GM12878 (cell line): Measurements from ENCODE around the gene ATP5F1D. TPM values are rescaled to one million over a fixed set of nuclear protein-coding genes. Genes with fewer than 3 reads are reported as not detected.

Experiments used
- ATAC-seq: fragments of 200-7000 bp; cut with Tn5 transposase; 3 replicates; pipeline ENCODE4 v1.9.1; 2020; ENCODE audit warnings: mild to moderate bottlenecking, moderate library complexity
- BruUV-seq: library from RNA; stranded (reverse); fragments of 400-500 nt; replicated peaks from 2 replicates; lab custom pipeline; 2021; lab: Mats Ljungman, UMichigan
- CTCF ChIA-PET: fragments of 300-600 bp; sonication (Branson Sonifier 250); formaldehyde crosslinking; extraction: SDS; loops from one replicate; lab custom pipeline; 2021; ENCODE audit warnings: inconsistent platforms; lab: Yijun Ruan, JAX
- POLR2A ChIA-PET: fragments of 350-600 bp; formaldehyde crosslinking; extraction: SDS; loops from one replicate; lab custom pipeline; 2021; ENCODE audit warnings: inconsistent platforms; lab: Charles Lee
- RAD21 ChIA-PET: fragments of 300-600 bp; sonication (Branson Sonifier 250); formaldehyde crosslinking; loops from one replicate; lab custom pipeline; 2023; ENCODE audit warnings: antibody characterized with exemption; ENCODE audit not compliant: unreplicated experiment; lab: Charles Lee
- SMC1A ChIA-PET: fragments of 300-600 bp; sonication (Branson Sonifier 250); formaldehyde crosslinking; loops from one replicate; lab custom pipeline; 2023; ENCODE audit not compliant: unreplicated experiment, uncharacterized antibody; lab: Charles Lee
- DNase-seq: peaks from one replicate; pipeline ENCODE4 v3.0.0-alpha.2; 2011; ENCODE audit warnings: low read depth, low spot score
- FAIRE-seq: peaks from 3 replicates; lab custom pipeline; 2011; peaks lifted over from hg19 to GRCh38; lab: Jason Lieb, UNC
- H2AFZ ChIP-seq: 2 replicates; pipeline ENCODE4 v1.6.0; 2011; ENCODE audit warnings: low read depth, low read length, control low read depth; ENCODE audit not compliant: control insufficient read depth
- H3K27ac ChIP-seq: 2 replicates; pipeline ENCODE4 v1.5.1; 2011; ENCODE audit warnings: control low read depth; ENCODE audit not compliant: control insufficient read depth, insufficient read depth
- H3K27me3 ChIP-seq, 2 experiments: replicated peaks in 1 of 2; 2 replicates each; pipeline versions ENCODE4 v1.6.0 to v1.6.1; 2011; ENCODE audit warnings: low read length in 1 of 2; ENCODE audit not compliant: control insufficient read depth in 2 of 2, insufficient read depth in 2 of 2
- H3K36me3 ChIP-seq, 2 experiments: 2 replicates each; pipeline ENCODE4 v1.5.1; 2011; ENCODE audit warnings: low read length in 1 of 2; ENCODE audit not compliant: control insufficient read depth in 2 of 2, insufficient read depth in 2 of 2
- H3K4me1 ChIP-seq: 2 replicates; pipeline ENCODE4 v1.6.1; 2011; ENCODE audit warnings: mild to moderate bottlenecking, low read length, moderate library complexity, mixed read lengths; ENCODE audit not compliant: control insufficient read depth, insufficient read depth
- H3K4me2 ChIP-seq: 2 replicates; pipeline ENCODE4 v1.6.0; 2011; ENCODE audit warnings: control low read depth; ENCODE audit not compliant: control insufficient read depth, insufficient read depth
- H3K4me3 ChIP-seq: fragments of 200-600 bp; sonication (generic); 2 replicates; pipeline ENCODE4 v1.5.1; 2016
- H3K79me2 ChIP-seq: 2 replicates; pipeline ENCODE4 v1.6.0; 2011; ENCODE audit warnings: low read length; ENCODE audit not compliant: control insufficient read depth, insufficient read depth
- H3K9ac ChIP-seq: 2 replicates; pipeline ENCODE4 v1.8.0; 2011; ENCODE audit warnings: low read length, control low read depth, mixed read lengths; ENCODE audit not compliant: control insufficient read depth, insufficient read depth
- H3K9me3 ChIP-seq: replicated peaks from 3 replicates; pipeline ENCODE4 v1.5.1; 2011; ENCODE audit warnings: mild to moderate bottlenecking, low read length; ENCODE audit not compliant: control insufficient read depth, insufficient read depth
- H4K20me1 ChIP-seq: 2 replicates; pipeline ENCODE4 v1.6.0; 2011; ENCODE audit not compliant: control insufficient read depth, insufficient read depth
- BHLHE40 ChIP-seq, 2 experiments: fragments of 450-650 bp in 1 of 2; IDR thresholded peaks; 2 replicates each; pipeline ENCODE4 v1.6.1; 2011 to 2017; ENCODE audit warnings: low read depth in 2 of 2, borderline replicate concordance in 1 of 2, improper control_type of control experiment in 1 of 2, low read length in 1 of 2, mild to moderate bottlenecking in 1 of 2
- EGR1 ChIP-seq, 2 experiments: IDR thresholded peaks; 1 replicate in 1 of 2; 2 replicates in 1 of 2; pipeline ENCODE4 v1.6.1; 2011 to 2012; ENCODE audit warnings: low read depth in 2 of 2, low read length in 2 of 2, borderline replicate concordance in 1 of 2, mild to moderate bottlenecking in 1 of 2, moderate library complexity in 1 of 2
- MEF2A ChIP-seq: IDR thresholded peaks from 2 replicates; pipeline ENCODE4 v1.6.1; 2011; ENCODE audit warnings: low read depth, mild to moderate bottlenecking, low read length, moderate library complexity; ENCODE audit not compliant: insufficient read depth
- RUNX3 ChIP-seq: IDR thresholded peaks from 2 replicates; pipeline ENCODE4 v1.6.1; 2012; ENCODE audit warnings: low read length, inconsistent platforms
- SMARCA5 ChIP-seq: fragments of 450-650 bp; IDR thresholded peaks from 2 replicates; pipeline ENCODE4 v1.6.1; 2017; ENCODE audit warnings: mild to moderate bottlenecking
- SREBF1 ChIP-seq: IDR thresholded peaks from 2 replicates; pipeline ENCODE4 v1.6.1; 2012; ENCODE audit warnings: mild to moderate bottlenecking, low read length
- TCF3 ChIP-seq: IDR thresholded peaks from 2 replicates; pipeline ENCODE4 v1.6.1; 2012; ENCODE audit warnings: low read depth, mild to moderate bottlenecking, low read length, borderline replicate concordance; ENCODE audit not compliant: insufficient read depth
- WGBS: methylation state at CpG from one replicate; pipeline ENCODE4 v1.1.6; 2016; ENCODE audit warnings: low lambda C conversion rate; ENCODE audit not compliant: insufficient replicate concordance, insufficient coverage; ENCODE audit errors: missing lambda C conversion rate; 5-methylcytosine and 5-hydroxymethylcytosine counted together
- in situ Hi-C: fragments of 300-500 bp; cut with MboI; formaldehyde crosslinking; loops from 9 replicates; pipeline ENCODE4 v1.14.3; 2018; ENCODE audit warnings: mixed read lengths
- intact Hi-C: fragments of 100-400 bp; cut with micrococcal nuclease; formaldehyde crosslinking; loops from one replicate; pipeline ENCODE4 v1.14.2; 2022; ENCODE audit not compliant: unreplicated experiment
- polyA plus RNA-seq, 11 experiments: library from polyadenylated mRNA; depleted of rRNA in 4 of 11; unstranded in 6 of 11; stranded (reverse) in 5 of 11; fragments of >200 nt; fragmentation: Nextera tagmentation in 4 of 11; fragmentation: Illumina TruSeq in 1 of 11; extraction: Ambion mirVana in 4 of 11; extraction: Trizol in 1 of 11; gene quantifications; 1 replicate in 1 of 11; 2 replicates in 10 of 11; pipeline versions ENCODE4 v1.2.1 to v1.2.3, GENCODE V29; 2011 to 2016; ENCODE audit warnings: inconsistent platforms in 2 of 11, missing spikeins in 2 of 11, low read depth in 1 of 11
- total RNA-seq, 4 experiments: library from RNA; depleted of rRNA in 3 of 4; stranded (reverse); fragments of >200 nt in 3 of 4; fragmentation: Illumina TruSeq in 1 of 4; extraction: Trizol in 1 of 4; gene quantifications; 2 replicates each; pipeline versions ENCODE4 v1.2.1 to v1.2.3, GENCODE V29; 2013 to 2021
- TF ChIP-seq, protein P1 (sequence below): IDR thresholded peaks from 2 replicates; pipeline ENCODE4 v1.6.1; 2012; ENCODE audit warnings: low read depth, low read length, improper control_type of control experiment
- TF ChIP-seq, protein P2 (sequence below): fragments of 450-650 bp; IDR thresholded peaks from 2 replicates; pipeline ENCODE4 v1.6.1; 2016; ENCODE audit warnings: mild to moderate bottlenecking
- TF ChIP-seq, protein P3 (sequence below): IDR thresholded peaks from 2 replicates; pipeline ENCODE4 v1.6.1; 2012; ENCODE audit warnings: mild to moderate bottlenecking, low read depth, low read length
- TF ChIP-seq, protein P4 (sequence below): fragments of 450-650 bp; formaldehyde crosslinking; IDR thresholded peaks from 2 replicates; pipeline ENCODE4 v1.4.0; 2022; ENCODE audit warnings: mild to moderate bottlenecking, moderate library complexity

The ATP5F1D gene
- total and polyA plus RNA-seq, 10 of the 15 experiments (the other 5 are each of a cell fraction or from before 2014, with no cell fraction given), result 7.2 to 357 (median 49.5) TPM

DNA sequence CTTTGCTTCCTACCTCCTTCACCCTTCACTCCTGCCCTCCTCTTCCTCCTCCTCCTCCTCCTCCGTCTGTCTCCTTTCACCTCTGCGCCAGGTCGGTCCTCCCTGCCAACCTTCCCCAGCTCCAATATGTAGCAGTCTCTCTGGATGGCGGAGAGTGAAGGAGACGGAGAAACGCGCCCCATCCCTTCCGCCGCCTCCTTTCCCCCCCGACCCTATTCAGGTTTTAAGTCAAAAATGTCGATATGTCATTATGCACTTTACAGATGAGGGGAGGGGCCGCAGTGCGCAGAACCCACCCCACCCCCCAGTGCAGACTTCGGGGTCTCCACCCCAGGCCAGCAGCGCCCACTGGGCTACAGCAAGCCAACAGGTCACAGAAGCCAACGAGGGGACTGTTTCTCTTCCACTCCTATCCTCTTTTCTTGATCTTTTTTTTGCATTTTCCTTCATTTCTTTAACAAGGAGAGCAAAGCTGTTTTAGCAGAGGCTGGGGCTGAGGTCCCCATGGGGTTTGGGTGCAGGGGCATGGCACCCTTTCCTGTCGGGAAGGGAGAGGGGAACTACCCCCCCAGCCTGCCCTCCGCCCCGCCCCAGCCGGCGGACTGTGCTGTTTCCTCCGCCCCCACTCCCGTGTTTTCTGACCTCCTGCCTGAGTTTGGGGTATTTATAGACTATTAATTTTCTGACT lies 16.1 kb downstream of the ATP5F1D start:
- H3K27me3 ChIP-seq, result no peaks in the 10 kb centered on the region
- no peak overlapping the region for H2AFZ ChIP-seq
- peaks cover 58% of the 10 kb centered on the region for H3K79me2 ChIP-seq
- intact Hi-C loops, result no loop called here
- no peaks in the 10 kb centered on the region for H3K9me3 ChIP-seq
- peaks cover 29% of the 10 kb centered on the region for H3K4me1 ChIP-seq
- 47% methylated on average over 23 of the region's 23 CpGs for WGBS
- H3K4me3 ChIP-seq, result peak overlapping the region; percentile 68
- ATAC-seq (no peak), FAIRE-seq (peak; percentile 75), DNase-seq (no peak)
- ChIA-PET POLR2A (no interaction called here), CTCF (interaction anchor here (1.0 to 2.2 kb wide), 2 partner anchors 9 to 13 kb away, joined by 4 to 10 read pairs; no protein-coding TSS in a partner anchor), SMC1A (interaction anchor here (1.4 kb wide), 1 partner anchor 9 kb away, joined by 4 read pairs; no protein-coding TSS in a partner anchor), RAD21 (interaction anchor here (1.8 kb wide), 1 partner anchor 9 kb away, joined by 6 read pairs; no protein-coding TSS in a partner anchor)
- H3K36me3 ChIP-seq, result peaks cover 14 to 29% of the 10 kb centered on the region in 2 experiments; a peak in 3 of 4 replicates
- H3K9ac ChIP-seq, result peak overlapping the region; percentile 78; the same call in 1 of the 2 replicates
- peak overlapping the region; percentile 98 for H3K4me2 ChIP-seq
- BruUV-seq, result no TSS peak
- H3K27ac ChIP-seq, result peak overlapping the region; percentile 96
- in situ Hi-C loops, result no loop called here
- no peaks in the 10 kb centered on the region for H4K20me1 ChIP-seq
- TF ChIP-seq, protein P1, sequence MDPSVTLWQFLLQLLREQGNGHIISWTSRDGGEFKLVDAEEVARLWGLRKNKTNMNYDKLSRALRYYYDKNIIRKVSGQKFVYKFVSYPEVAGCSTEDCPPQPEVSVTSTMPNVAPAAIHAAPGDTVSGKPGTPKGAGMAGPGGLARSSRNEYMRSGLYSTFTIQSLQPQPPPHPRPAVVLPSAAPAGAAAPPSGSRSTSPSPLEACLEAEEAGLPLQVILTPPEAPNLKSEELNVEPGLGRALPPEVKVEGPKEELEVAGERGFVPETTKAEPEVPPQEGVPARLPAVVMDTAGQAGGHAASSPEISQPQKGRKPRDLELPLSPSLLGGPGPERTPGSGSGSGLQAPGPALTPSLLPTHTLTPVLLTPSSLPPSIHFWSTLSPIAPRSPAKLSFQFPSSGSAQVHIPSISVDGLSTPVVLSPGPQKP, result no peak
- 0 out of 2 replicates have a peak, but pooled peaks have one; percentile 10 for TF ChIP-seq MEF2A
- TF ChIP-seq SMARCA5, result no peak
- TF ChIP-seq EGR1 (IDR thresholded peaks at IDR 0.05; ENCODE audit: borderline replicate concordance in 1 of 2, low read depth in 2 of 2, low read length in 2 of 2), result peak in 1 of 2 experiments; percentile 20; a peak in 1 of 3 replicates
- TF ChIP-seq, protein P2, sequence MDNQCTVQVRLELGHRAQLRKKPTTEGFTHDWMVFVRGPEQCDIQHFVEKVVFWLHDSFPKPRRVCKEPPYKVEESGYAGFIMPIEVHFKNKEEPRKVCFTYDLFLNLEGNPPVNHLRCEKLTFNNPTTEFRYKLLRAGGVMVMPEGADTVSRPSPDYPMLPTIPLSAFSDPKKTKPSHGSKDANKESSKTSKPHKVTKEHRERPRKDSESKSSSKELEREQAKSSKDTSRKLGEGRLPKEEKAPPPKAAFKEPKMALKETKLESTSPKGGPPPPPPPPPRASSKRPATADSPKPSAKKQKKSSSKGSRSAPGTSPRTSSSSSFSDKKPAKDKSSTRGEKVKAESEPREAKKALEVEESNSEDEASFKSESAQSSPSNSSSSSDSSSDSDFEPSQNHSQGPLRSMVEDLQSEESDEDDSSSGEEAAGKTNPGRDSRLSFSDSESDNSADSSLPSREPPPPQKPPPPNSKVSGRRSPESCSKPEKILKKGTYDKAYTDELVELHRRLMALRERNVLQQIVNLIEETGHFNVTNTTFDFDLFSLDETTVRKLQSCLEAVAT, result 0 out of 2 replicates have a peak, but pooled peaks have one; percentile 10
- no peak for TF ChIP-seq RUNX3
- TF ChIP-seq BHLHE40 (IDR thresholded peaks at IDR 0.05; ENCODE audit: borderline replicate concordance in 1 of 2, low read depth in 2 of 2, low read length in 1 of 2), result 0 out of 4 replicates have a peak, but pooled peaks of 1 of the 2 experiments have one; percentile 2
- TF ChIP-seq, protein P3, sequence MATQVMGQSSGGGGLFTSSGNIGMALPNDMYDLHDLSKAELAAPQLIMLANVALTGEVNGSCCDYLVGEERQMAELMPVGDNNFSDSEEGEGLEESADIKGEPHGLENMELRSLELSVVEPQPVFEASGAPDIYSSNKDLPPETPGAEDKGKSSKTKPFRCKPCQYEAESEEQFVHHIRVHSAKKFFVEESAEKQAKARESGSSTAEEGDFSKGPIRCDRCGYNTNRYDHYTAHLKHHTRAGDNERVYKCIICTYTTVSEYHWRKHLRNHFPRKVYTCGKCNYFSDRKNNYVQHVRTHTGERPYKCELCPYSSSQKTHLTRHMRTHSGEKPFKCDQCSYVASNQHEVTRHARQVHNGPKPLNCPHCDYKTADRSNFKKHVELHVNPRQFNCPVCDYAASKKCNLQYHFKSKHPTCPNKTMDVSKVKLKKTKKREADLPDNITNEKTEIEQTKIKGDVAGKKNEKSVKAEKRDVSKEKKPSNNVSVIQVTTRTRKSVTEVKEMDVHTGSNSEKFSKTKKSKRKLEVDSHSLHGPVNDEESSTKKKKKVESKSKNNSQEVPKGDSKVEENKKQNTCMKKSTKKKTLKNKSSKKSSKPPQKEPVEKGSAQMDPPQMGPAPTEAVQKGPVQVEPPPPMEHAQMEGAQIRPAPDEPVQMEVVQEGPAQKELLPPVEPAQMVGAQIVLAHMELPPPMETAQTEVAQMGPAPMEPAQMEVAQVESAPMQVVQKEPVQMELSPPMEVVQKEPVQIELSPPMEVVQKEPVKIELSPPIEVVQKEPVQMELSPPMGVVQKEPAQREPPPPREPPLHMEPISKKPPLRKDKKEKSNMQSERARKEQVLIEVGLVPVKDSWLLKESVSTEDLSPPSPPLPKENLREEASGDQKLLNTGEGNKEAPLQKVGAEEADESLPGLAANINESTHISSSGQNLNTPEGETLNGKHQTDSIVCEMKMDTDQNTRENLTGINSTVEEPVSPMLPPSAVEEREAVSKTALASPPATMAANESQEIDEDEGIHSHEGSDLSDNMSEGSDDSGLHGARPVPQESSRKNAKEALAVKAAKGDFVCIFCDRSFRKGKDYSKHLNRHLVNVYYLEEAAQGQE, result no peak
- no peak for TF ChIP-seq TCF3
- no peak for TF ChIP-seq SREBF1
- TF ChIP-seq, protein P4, sequence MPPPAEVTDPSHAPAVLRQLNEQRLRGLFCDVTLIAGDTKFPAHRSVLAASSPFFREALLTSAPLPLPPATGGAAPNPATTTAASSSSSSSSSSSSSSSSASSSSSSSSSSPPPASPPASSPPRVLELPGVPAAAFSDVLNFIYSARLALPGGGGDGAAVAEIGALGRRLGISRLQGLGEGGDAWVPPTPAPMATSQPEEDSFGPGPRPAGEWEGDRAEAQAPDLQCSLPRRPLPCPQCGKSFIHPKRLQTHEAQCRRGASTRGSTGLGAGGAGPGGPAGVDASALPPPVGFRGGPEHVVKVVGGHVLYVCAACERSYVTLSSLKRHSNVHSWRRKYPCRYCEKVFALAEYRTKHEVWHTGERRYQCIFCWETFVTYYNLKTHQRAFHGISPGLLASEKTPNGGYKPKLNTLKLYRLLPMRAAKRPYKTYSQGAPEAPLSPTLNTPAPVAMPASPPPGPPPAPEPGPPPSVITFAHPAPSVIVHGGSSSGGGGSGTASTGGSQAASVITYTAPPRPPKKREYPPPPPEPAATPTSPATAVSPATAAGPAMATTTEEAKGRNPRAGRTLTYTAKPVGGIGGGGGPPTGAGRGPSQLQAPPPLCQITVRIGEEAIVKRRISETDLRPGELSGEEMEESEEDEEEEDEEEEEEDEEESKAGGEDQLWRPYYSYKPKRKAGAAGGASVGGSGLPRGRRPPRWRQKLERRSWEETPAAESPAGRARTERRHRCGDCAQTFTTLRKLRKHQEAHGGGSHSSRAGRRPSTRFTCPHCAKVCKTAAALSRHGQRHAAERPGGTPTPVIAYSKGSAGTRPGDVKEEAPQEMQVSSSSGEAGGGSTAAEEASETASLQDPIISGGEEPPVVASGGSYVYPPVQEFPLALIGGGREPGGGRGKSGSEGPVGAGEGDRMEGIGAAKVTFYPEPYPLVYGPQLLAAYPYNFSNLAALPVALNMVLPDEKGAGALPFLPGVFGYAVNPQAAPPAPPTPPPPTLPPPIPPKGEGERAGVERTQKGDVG (CRISPR knock-in tag), result no peak
